LNCAP (cell line): Measurements from ENCODE around the gene DDX39A.

ENCODE experiments used
- CTCF ChIP-seq: fragments of 450-650 bp; IDR thresholded peaks from 2 replicates; pipeline ENCODE4 v1.5.1; 2017; ENCODE audit warnings: mild to moderate bottlenecking

DDX39A gene

GRCh38 chr19:14410091-14411051, 8.8 kb downstream of the DDX39A start:
- no peak for TF ChIP-seq CTCF

- TF ChIP-seq CTCF: no peak
Observed at GRCh38 chr19:14409146-14410023, 9.8 kb downstream of the DDX39A start.

GRCh38 chr19:14408491-14409145, 10.5 kb downstream of the DDX39A start:
- no peak for TF ChIP-seq CTCF

GRCh38 chr19:14407605-14408484, 11.3 kb downstream of the DDX39A start:
- TF ChIP-seq CTCF: no peak

GRCh38 chr19:14406645-14407401, 12.3 kb downstream of the DDX39A start:
- no peak for TF ChIP-seq CTCF

GRCh38 chr19:14405758-14406644, 13.1 kb downstream of the DDX39A start:
- peak; percentile 88 for TF ChIP-seq CTCF
